DND-41 (cell line): Measurements from ENCODE around the gene CSTB.

Experiments used
- ATAC-seq: fragments of 200-7000 bp; cut with Tn5 transposase; 3 replicates; pipeline ENCODE4 v1.9.1; 2021; ENCODE audit warnings: low read depth; ENCODE audit not compliant: insufficient read depth
- DNase-seq: peaks from one replicate; pipeline ENCODE4 v3.0.0-alpha.2; 2020
- H2AFZ ChIP-seq: 2 replicates; pipeline ENCODE4 v1.6.0; 2012; ENCODE audit warnings: low read depth, low read length
- H3K27ac ChIP-seq: 2 replicates; pipeline ENCODE4 v1.5.1; 2012; ENCODE audit warnings: low read length, inconsistent platforms
- H3K27me3 ChIP-seq: fragments of 200-600 bp; sonication (generic); 2 replicates; pipeline ENCODE4 v1.6.0; 2012; ENCODE audit warnings: low read length, mild to moderate bottlenecking, inconsistent platforms; ENCODE audit not compliant: insufficient read depth, poor library complexity
- H3K36me3 ChIP-seq: 2 replicates; pipeline ENCODE4 v1.5.1; 2012; ENCODE audit warnings: low read length, inconsistent platforms; ENCODE audit not compliant: insufficient read depth
- H3K4me1 ChIP-seq: 2 replicates; pipeline ENCODE4 v1.5.1; 2012; ENCODE audit warnings: mild to moderate bottlenecking, low read length; ENCODE audit not compliant: insufficient read depth
- H3K4me2 ChIP-seq: 2 replicates; pipeline ENCODE4 v1.6.0; 2012; ENCODE audit warnings: mild to moderate bottlenecking, moderate library complexity, low read length, inconsistent platforms; ENCODE audit not compliant: insufficient read depth
- H3K4me3 ChIP-seq, 2 experiments: fragments of 200-600 bp in 1 of 2; shearing (Covaris generic) in 1 of 2; 2 replicates each; pipeline ENCODE4 v1.5.1; 2012 to 2016; ENCODE audit warnings: inconsistent platforms in 2 of 2, low read length in 2 of 2, mild to moderate bottlenecking in 2 of 2, low read depth in 1 of 2, moderate library complexity in 1 of 2
- H3K79me2 ChIP-seq: 2 replicates; pipeline ENCODE4 v1.6.0; 2012; ENCODE audit warnings: low read length, inconsistent platforms; ENCODE audit not compliant: insufficient read depth
- H3K9ac ChIP-seq: 2 replicates; pipeline ENCODE4 v1.6.0; 2012; ENCODE audit warnings: low read depth, mild to moderate bottlenecking, inconsistent platforms, low read length, moderate library complexity
- H3K9me3 ChIP-seq: 2 replicates; pipeline ENCODE4 v1.5.1; 2012; ENCODE audit warnings: low read length, moderate library complexity, mild to moderate bottlenecking, inconsistent platforms; ENCODE audit not compliant: insufficient read depth, severe bottlenecking
- H4K20me1 ChIP-seq: 2 replicates; pipeline ENCODE4 v1.6.0; 2012; ENCODE audit warnings: low read length; ENCODE audit not compliant: insufficient read depth
- EZH2 ChIP-seq: IDR thresholded peaks from 3 replicates; pipeline ENCODE4 v1.6.1; 2012; ENCODE audit warnings: borderline replicate concordance, low read depth, mild to moderate bottlenecking, moderate library complexity, low read length, inconsistent platforms; ENCODE audit not compliant: severe bottlenecking
- TF ChIP-seq, protein P1 (sequence below): IDR thresholded peaks from 2 replicates; pipeline ENCODE4 v1.5.1; 2012; ENCODE audit warnings: borderline replicate concordance, low read length, moderate library complexity, mild to moderate bottlenecking; ENCODE audit not compliant: poor library complexity, severe bottlenecking; ENCODE audit errors: extremely low read depth

The CSTB gene

DNA sequence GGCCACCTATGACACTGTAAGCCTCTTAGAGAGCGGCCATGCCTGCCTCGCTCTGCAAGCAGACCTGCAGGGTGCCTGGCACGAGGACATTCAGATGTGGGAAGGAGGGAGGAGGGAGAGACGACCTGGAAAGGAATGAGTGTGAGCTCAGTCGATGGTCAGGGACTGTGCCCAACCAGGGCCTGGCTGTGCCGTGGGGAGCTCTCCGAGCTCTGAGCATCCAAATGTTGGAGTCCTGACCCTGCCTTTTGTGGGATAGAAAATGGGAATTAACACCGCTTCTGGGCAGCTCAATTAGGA, 7.3 kb downstream of the CSTB start:
- no peak overlapping the region for H2AFZ ChIP-seq
- H3K9ac ChIP-seq, result no peak overlapping the region
- no peak overlapping the region for H3K4me2 ChIP-seq
- no peaks in the 10 kb centered on the region for H4K20me1 ChIP-seq
- no peak overlapping the region for H3K27ac ChIP-seq
- no peak overlapping the region for H3K4me3 ChIP-seq
- no peaks in the 10 kb centered on the region for H3K4me1 ChIP-seq
- no peaks in the 10 kb centered on the region for H3K9me3 ChIP-seq
- no peak for DNase-seq
- H3K36me3 ChIP-seq, result peaks cover 9% of the 10 kb centered on the region
- H3K79me2 ChIP-seq, result no peaks in the 10 kb centered on the region
- H3K27me3 ChIP-seq, result no peaks in the 10 kb centered on the region
- no peak for ATAC-seq
- TF ChIP-seq, protein P1, sequence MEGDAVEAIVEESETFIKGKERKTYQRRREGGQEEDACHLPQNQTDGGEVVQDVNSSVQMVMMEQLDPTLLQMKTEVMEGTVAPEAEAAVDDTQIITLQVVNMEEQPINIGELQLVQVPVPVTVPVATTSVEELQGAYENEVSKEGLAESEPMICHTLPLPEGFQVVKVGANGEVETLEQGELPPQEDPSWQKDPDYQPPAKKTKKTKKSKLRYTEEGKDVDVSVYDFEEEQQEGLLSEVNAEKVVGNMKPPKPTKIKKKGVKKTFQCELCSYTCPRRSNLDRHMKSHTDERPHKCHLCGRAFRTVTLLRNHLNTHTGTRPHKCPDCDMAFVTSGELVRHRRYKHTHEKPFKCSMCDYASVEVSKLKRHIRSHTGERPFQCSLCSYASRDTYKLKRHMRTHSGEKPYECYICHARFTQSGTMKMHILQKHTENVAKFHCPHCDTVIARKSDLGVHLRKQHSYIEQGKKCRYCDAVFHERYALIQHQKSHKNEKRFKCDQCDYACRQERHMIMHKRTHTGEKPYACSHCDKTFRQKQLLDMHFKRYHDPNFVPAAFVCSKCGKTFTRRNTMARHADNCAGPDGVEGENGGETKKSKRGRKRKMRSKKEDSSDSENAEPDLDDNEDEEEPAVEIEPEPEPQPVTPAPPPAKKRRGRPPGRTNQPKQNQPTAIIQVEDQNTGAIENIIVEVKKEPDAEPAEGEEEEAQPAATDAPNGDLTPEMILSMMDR, result no peak
- TF ChIP-seq EZH2, result no peak

- H2AFZ ChIP-seq, result no peak overlapping the region
- H3K4me1 ChIP-seq, result no peaks in the 10 kb centered on the region
Measured at GRCh38 chr21:43767984-43768867, 7.9 kb downstream of the CSTB start.

DNA sequence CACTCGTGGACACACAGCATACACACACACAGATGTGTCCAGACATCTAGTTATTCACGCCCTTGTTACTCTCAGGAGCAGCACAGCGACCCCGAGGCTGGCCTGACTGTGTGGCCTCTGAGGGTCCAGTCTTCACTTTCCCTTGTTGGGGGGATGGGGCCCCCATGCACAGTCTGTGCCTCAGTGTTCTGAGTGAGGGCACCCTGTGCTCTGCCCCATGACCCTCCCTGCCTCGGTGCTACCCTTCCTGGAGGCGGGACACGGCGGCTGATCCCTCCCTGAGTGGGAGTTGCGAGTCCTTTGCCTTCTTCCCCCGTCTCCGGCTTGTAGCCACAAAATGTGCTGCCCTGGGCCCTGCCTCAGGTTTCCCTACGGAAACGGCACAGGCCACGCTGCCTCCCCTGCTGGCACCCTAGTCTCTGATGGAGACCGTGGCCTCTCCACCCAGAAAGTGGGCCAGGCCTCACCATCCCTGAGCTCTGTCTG, 8.6 kb downstream of the CSTB start:
- no peak overlapping the region for H3K9ac ChIP-seq
- ATAC-seq, result no peak
- H3K79me2 ChIP-seq, result no peaks in the 10 kb centered on the region
- no peak for TF ChIP-seq EZH2
- TF ChIP-seq, protein P1, result no peak
- H3K4me1 ChIP-seq, result no peaks in the 10 kb centered on the region
- H4K20me1 ChIP-seq, result no peaks in the 10 kb centered on the region
- H2AFZ ChIP-seq, result no peak overlapping the region
- no peak overlapping the region for H3K4me2 ChIP-seq
- no peaks in the 10 kb centered on the region for H3K9me3 ChIP-seq
- H3K4me3 ChIP-seq, result no peak overlapping the region
- H3K27me3 ChIP-seq, result no peaks in the 10 kb centered on the region
- no peak for DNase-seq
- no peak overlapping the region for H3K27ac ChIP-seq
- H3K36me3 ChIP-seq, result no peaks in the 10 kb centered on the region

More at GRCh38 chr21:43767984-43768867, 7.9 kb downstream of the CSTB start:
- H3K9me3 ChIP-seq, result no peaks in the 10 kb centered on the region
- ATAC-seq (no peak), DNase-seq (no peak)
- no peaks in the 10 kb centered on the region for H3K79me2 ChIP-seq
- H3K27ac ChIP-seq, result no peak overlapping the region
- TF ChIP-seq, protein P1, result no peak
- no peak for TF ChIP-seq EZH2
- no peaks in the 10 kb centered on the region for H4K20me1 ChIP-seq
- H3K4me2 ChIP-seq, result no peak overlapping the region
- no peak overlapping the region for H3K4me3 ChIP-seq
- H3K36me3 ChIP-seq, result peaks cover 3% of the 10 kb centered on the region; the same call in 1 of the 2 replicates
- H3K27me3 ChIP-seq, result no peaks in the 10 kb centered on the region
- no peak overlapping the region for H3K9ac ChIP-seq
